Measurements from ENCODE around the gene ARHGAP22. TPM values are rescaled to one million over a fixed set of nuclear protein-coding genes. Genes with fewer than 3 reads are reported as not detected.

The ARHGAP22 gene
- total RNA-seq, 1 donor from 2014 or later, result 1.9 TPM

- no peak overlapping the region for H3K4me3 Mint-ChIP-seq (ENCODE audit: unreplicated experiment)
- H3K36me3 Mint-ChIP-seq (ENCODE audit: low read depth, unreplicated experiment), result no peaks in the 10 kb centered on the region
- DNase-seq (ENCODE audit: low spot score), result no peak
- no peaks in the 10 kb centered on the region for H3K4me1 Mint-ChIP-seq (ENCODE audit: unreplicated experiment)
- no peaks in the 10 kb centered on the region for H3K9me3 Mint-ChIP-seq (ENCODE audit: unreplicated experiment)
- no peak for TF ChIP-seq CTCF (IDR thresholded peaks at IDR 0.05; ENCODE audit: unreplicated experiment)
- no peak overlapping the region for H3K27ac Mint-ChIP-seq (ENCODE audit: unreplicated experiment)
- peaks cover 4% of the 10 kb centered on the region for H3K27me3 Mint-ChIP-seq (ENCODE audit: unreplicated experiment)
These were observed 84.7 kb downstream of the ARHGAP22 start for GRCh38 chr10:48520184-48520506.

DNA sequence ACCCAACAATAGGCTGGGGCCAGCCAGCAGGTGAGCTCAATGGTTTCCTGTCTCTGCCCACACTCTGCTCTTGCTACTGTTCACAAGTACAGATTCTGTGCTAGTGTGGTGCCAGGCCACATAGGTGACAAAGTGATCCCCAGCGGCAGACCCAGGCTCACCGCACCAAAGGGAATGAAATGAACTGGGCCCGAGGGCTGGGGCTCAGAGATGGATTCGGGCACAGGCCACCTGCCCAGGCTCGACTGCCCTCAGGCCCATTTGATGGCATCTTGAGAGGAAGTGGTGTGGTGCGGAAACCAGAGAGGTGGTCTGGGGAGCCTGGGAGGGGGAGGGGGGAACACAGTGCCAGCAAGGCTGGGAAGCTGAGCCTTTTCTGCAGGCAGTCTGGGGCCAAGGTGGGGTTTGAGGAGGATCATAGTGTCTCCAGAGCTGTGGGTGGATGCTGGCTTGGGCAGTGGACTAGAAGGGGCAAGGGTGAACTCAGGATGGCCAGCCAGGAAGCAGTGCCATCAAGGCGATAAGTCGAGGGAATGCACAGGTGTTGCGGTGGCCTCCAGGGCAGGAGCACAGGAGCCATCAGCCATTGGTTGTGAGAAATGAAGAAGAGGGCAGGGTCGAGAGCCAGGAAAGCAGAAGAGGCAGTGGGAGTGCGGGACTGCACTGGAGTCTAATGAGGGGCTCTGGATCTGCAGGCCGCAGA, 85.2 kb downstream of the ARHGAP22 start:
- H3K27me3 Mint-ChIP-seq (ENCODE audit: unreplicated experiment), result peaks cover 4% of the 10 kb centered on the region
- H3K36me3 Mint-ChIP-seq (ENCODE audit: low read depth, unreplicated experiment), result no peaks in the 10 kb centered on the region
- no peak for TF ChIP-seq CTCF (IDR thresholded peaks at IDR 0.05; ENCODE audit: unreplicated experiment)
- no peak overlapping the region for H3K4me3 Mint-ChIP-seq (ENCODE audit: unreplicated experiment)
- H3K4me1 Mint-ChIP-seq (ENCODE audit: unreplicated experiment), result no peaks in the 10 kb centered on the region
- no peak overlapping the region for H3K27ac Mint-ChIP-seq (ENCODE audit: unreplicated experiment)
- H3K9me3 Mint-ChIP-seq (ENCODE audit: unreplicated experiment), result no peaks in the 10 kb centered on the region
- no peak for DNase-seq (ENCODE audit: low spot score)

DNA sequence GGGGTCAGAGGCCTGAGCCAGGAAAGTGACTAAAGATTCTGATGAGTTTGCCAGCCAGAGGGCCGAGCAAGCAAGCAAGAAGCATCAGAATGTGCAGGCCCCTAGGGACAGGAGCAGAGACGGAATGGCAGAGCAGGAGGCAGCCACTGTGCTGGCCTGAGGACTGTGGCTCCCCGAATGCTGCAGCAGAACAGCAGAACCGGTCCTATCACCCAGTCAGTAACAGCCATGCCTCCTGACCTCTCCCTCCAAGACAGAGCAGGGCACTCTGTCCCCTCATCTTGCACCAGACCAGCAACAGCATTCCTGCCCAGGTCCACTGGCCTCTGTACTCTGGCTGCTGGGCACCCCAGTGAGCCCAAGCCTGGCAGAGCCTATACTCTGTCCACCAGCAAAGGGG, 85.9 kb downstream of the ARHGAP22 start:
- H3K27ac Mint-ChIP-seq (ENCODE audit: unreplicated experiment), result no peak overlapping the region
- DNase-seq (ENCODE audit: low spot score), result no peak
- H3K36me3 Mint-ChIP-seq (ENCODE audit: low read depth, unreplicated experiment), result no peaks in the 10 kb centered on the region
- peaks cover 4% of the 10 kb centered on the region for H3K27me3 Mint-ChIP-seq (ENCODE audit: unreplicated experiment)
- no peaks in the 10 kb centered on the region for H3K4me1 Mint-ChIP-seq (ENCODE audit: unreplicated experiment)
- TF ChIP-seq CTCF (IDR thresholded peaks at IDR 0.05; ENCODE audit: unreplicated experiment), result no peak
- H3K9me3 Mint-ChIP-seq (ENCODE audit: unreplicated experiment), result no peaks in the 10 kb centered on the region
- no peak overlapping the region for H3K4me3 Mint-ChIP-seq (ENCODE audit: unreplicated experiment)

- Mint-ChIP-seq H3K27me3 (ENCODE audit: unreplicated experiment) (peaks cover 4% of the 10 kb centered on the region), H3K9me3 (ENCODE audit: unreplicated experiment) (no peaks in the 10 kb centered on the region), H3K4me3 (ENCODE audit: unreplicated experiment) (no peak overlapping the region)
These were observed 86.7 kb downstream of the ARHGAP22 start for GRCh38 chr10:48517911-48518811.

More at GRCh38 chr10:48517911-48518811, 86.7 kb downstream of the ARHGAP22 start:
- no peaks in the 10 kb centered on the region for H3K36me3 Mint-ChIP-seq (ENCODE audit: low read depth, unreplicated experiment)
- H3K4me1 Mint-ChIP-seq (ENCODE audit: unreplicated experiment), result no peaks in the 10 kb centered on the region
- no peak for TF ChIP-seq CTCF (IDR thresholded peaks at IDR 0.05; ENCODE audit: unreplicated experiment)
- DNase-seq (ENCODE audit: low spot score), result no peak
- H3K27ac Mint-ChIP-seq (ENCODE audit: unreplicated experiment), result no peak overlapping the region
